ENCODE measurements around the gene PCED1B.

DNA sequence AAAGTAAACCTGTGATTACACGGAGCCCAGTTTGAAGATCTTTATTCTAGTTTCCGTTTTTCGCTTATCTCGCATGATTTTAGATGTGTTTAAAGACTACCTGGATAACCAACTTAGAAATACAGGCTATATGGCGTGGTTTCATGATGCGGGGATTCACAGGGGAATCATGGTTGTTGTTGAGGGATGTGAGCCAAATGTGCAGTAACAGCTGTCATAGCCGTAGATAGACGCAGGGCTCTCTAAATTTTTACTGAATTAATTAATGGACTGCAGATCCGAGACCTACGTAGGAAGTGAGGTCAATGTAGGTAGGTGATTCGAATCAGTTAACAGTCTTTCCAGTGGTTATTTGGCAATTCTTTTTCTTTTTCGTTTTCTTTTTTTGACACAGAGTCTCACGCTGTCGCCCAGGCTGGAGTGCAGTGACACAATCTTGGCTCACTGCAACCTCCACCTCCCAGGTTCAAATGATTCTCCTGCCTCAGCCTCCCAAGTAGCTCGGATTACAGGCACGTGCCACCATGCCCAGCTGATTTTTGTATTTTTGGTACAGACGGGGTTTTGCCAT lies 145.2 kb downstream of the PCED1B start:
- TF ChIP-seq, protein P1, sequence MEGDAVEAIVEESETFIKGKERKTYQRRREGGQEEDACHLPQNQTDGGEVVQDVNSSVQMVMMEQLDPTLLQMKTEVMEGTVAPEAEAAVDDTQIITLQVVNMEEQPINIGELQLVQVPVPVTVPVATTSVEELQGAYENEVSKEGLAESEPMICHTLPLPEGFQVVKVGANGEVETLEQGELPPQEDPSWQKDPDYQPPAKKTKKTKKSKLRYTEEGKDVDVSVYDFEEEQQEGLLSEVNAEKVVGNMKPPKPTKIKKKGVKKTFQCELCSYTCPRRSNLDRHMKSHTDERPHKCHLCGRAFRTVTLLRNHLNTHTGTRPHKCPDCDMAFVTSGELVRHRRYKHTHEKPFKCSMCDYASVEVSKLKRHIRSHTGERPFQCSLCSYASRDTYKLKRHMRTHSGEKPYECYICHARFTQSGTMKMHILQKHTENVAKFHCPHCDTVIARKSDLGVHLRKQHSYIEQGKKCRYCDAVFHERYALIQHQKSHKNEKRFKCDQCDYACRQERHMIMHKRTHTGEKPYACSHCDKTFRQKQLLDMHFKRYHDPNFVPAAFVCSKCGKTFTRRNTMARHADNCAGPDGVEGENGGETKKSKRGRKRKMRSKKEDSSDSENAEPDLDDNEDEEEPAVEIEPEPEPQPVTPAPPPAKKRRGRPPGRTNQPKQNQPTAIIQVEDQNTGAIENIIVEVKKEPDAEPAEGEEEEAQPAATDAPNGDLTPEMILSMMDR (tag by site-specific recombination; IDR thresholded peaks at IDR 0.05) = no peak
- TF ChIP-seq, protein P2, sequence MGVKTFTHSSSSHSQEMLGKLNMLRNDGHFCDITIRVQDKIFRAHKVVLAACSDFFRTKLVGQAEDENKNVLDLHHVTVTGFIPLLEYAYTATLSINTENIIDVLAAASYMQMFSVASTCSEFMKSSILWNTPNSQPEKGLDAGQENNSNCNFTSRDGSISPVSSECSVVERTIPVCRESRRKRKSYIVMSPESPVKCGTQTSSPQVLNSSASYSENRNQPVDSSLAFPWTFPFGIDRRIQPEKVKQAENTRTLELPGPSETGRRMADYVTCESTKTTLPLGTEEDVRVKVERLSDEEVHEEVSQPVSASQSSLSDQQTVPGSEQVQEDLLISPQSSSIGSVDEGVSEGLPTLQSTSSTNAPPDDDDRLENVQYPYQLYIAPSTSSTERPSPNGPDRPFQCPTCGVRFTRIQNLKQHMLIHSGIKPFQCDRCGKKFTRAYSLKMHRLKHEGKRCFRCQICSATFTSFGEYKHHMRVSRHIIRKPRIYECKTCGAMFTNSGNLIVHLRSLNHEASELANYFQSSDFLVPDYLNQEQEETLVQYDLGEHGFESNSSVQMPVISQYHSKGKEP (tag by site-specific recombination; IDR thresholded peaks at IDR 0.05) = no peak
- no peak for TF ChIP-seq ZSCAN23 (tag by site-specific recombination; IDR thresholded peaks at IDR 0.05)
- TF ChIP-seq, protein P3, sequence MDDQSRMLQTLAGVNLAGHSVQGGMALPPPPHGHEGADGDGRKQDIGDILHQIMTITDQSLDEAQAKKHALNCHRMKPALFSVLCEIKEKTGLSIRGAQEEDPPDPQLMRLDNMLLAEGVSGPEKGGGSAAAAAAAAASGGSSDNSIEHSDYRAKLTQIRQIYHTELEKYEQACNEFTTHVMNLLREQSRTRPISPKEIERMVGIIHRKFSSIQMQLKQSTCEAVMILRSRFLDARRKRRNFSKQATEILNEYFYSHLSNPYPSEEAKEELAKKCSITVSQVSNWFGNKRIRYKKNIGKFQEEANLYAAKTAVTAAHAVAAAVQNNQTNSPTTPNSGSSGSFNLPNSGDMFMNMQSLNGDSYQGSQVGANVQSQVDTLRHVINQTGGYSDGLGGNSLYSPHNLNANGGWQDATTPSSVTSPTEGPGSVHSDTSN (CRISPR knock-in tag; IDR thresholded peaks at IDR 0.05) = no peak
- no peak for TF ChIP-seq ZNF121 (tag by site-specific recombination; IDR thresholded peaks at IDR 0.05)
- TF ChIP-seq, protein P4, sequence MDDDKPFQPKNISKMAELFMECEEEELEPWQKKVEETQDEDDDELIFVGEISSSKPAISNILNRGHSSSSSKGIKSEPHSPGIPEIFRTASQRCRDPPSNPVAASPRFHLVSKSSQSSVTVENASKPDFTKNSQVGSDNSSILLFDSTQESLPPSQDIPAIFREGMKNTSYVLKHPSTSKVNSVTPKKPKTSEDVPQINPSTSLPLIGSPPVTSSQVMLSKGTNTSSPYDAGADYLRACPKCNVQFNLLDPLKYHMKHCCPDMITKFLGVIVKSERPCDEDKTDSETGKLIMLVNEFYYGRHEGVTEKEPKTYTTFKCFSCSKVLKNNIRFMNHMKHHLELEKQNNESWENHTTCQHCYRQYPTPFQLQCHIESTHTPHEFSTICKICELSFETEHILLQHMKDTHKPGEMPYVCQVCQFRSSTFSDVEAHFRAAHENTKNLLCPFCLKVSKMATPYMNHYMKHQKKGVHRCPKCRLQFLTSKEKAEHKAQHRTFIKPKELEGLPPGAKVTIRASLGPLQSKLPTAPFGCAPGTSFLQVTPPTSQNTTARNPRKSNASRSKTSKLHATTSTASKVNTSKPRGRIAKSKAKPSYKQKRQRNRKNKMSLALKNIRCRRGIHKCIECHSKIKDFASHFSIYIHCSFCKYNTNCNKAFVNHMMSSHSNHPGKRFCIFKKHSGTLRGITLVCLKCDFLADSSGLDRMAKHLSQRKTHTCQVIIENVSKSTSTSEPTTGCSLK (tag by site-specific recombination; IDR thresholded peaks at IDR 0.05) = no peak

Data from HEK293 (cell line).